Measurements from ENCODE around the gene PSMC3.

- TF ChIP-seq, protein P1, sequence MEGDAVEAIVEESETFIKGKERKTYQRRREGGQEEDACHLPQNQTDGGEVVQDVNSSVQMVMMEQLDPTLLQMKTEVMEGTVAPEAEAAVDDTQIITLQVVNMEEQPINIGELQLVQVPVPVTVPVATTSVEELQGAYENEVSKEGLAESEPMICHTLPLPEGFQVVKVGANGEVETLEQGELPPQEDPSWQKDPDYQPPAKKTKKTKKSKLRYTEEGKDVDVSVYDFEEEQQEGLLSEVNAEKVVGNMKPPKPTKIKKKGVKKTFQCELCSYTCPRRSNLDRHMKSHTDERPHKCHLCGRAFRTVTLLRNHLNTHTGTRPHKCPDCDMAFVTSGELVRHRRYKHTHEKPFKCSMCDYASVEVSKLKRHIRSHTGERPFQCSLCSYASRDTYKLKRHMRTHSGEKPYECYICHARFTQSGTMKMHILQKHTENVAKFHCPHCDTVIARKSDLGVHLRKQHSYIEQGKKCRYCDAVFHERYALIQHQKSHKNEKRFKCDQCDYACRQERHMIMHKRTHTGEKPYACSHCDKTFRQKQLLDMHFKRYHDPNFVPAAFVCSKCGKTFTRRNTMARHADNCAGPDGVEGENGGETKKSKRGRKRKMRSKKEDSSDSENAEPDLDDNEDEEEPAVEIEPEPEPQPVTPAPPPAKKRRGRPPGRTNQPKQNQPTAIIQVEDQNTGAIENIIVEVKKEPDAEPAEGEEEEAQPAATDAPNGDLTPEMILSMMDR (IDR thresholded peaks at IDR 0.05), result no peak
- TF ChIP-seq POLR2A (IDR thresholded peaks at IDR 0.05), result no peak
Observed at GRCh38 chr11:47374720-47375019, 51.6 kb downstream of the PSMC3 start.

Measured in esophagus squamous epithelium (tissue), 4 donors.